ENCODE data around the gene MLYCD.

Gene MLYCD

GRCh38 chr16:83957296-83957855 is 58.5 kb downstream of the MLYCD start:
- no peaks in the 10 kb centered on the region for H3K79me2 ChIP-seq (ENCODE audit: insufficient read depth, low read length)
- H2AFZ ChIP-seq (ENCODE audit: low read length) = no peak overlapping the region
- H3K9me2 ChIP-seq (ENCODE audit: low read depth, low read length) = no peaks in the 10 kb centered on the region
- no peaks in the 10 kb centered on the region for H3K36me3 ChIP-seq (ENCODE audit: insufficient read depth, low read length)
- no peaks in the 10 kb centered on the region for H3F3A ChIP-seq (ENCODE audit: insufficient read depth, low read length)
- H4K20me1 ChIP-seq (ENCODE audit: insufficient read depth, low read length) = no peaks in the 10 kb centered on the region
- H3K27me3 ChIP-seq (ENCODE audit: insufficient read depth, low read length) = 0 out of 2 replicates have a peak, but pooled peaks cover 5% of the 10 kb centered on the region
- no peaks in the 10 kb centered on the region for H3K9me3 ChIP-seq (ENCODE audit: low read length)
- no peak overlapping the region for H3K27ac ChIP-seq (ENCODE audit: low read depth, low read length, poor library complexity, severe bottlenecking)
- H3K9ac ChIP-seq (ENCODE audit: low read length) = no peak overlapping the region
- no peak overlapping the region for H3K4me3 ChIP-seq (ENCODE audit: low read depth, low read length, poor library complexity, severe bottlenecking)
- no peak overlapping the region for H3K4me2 ChIP-seq (ENCODE audit: low read length)
- H3K4me1 ChIP-seq (ENCODE audit: insufficient read depth, low read length, severe bottlenecking) = peaks cover 3% of the 10 kb centered on the region
- no peak for TF ChIP-seq EZH2 (IDR thresholded peaks at IDR 0.05; ENCODE audit: borderline replicate concordance, low read length)
- no peak for TF ChIP-seq CTCF (IDR thresholded peaks at IDR 0.05; ENCODE audit: low read length)

DNA sequence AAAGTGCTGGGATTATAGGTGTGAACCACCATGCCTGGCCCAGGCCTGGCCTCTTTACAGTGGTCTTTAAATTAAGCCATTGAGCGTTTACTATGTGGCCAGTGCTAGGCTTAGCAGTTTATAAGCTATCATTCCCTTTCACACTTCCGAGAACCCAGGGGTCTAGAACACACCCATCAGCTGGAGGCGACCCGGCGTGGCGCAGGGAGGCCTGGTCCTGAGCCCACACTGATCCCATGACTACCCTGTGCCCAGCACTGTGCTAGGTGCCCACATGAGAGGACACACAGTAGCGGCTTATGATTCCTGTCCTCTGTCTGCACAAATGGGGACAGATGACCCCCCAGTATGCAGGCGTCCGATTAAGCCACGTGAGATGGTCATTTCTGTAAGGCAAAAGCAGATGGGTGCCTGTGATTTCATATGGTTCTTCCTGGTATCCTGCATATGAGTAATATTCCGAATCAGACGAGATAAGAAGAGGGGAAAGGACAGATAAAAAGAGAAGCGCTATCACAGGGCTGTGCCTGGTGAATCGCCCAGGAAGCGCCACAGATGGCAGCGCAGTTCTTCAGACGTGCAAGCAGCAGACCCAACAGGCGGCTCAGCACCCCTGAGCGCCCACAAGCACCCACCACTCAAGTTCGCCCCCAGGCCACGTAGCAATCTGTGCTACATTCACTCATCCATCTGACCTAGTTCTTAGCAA is 59.4 kb downstream of the MLYCD start:
- H3K9me2 ChIP-seq (ENCODE audit: low read depth, low read length) = no peaks in the 10 kb centered on the region
- no peak overlapping the region for H3K9ac ChIP-seq (ENCODE audit: low read length)
- no peak overlapping the region for H3K4me3 ChIP-seq (ENCODE audit: low read depth, low read length, poor library complexity, severe bottlenecking)
- H3K27ac ChIP-seq (ENCODE audit: low read depth, low read length, poor library complexity, severe bottlenecking) = no peak overlapping the region
- H3K4me2 ChIP-seq (ENCODE audit: low read length) = no peak overlapping the region
- peaks cover 11% of the 10 kb centered on the region; the same call in 1 of the 2 replicates for H3K27me3 ChIP-seq (ENCODE audit: insufficient read depth, low read length)
- H3K4me1 ChIP-seq (ENCODE audit: insufficient read depth, low read length, severe bottlenecking) = peaks cover under 1% of the 10 kb centered on the region
- H3K79me2 ChIP-seq (ENCODE audit: insufficient read depth, low read length) = no peaks in the 10 kb centered on the region
- H3K36me3 ChIP-seq (ENCODE audit: insufficient read depth, low read length) = no peaks in the 10 kb centered on the region
- TF ChIP-seq EZH2 (IDR thresholded peaks at IDR 0.05; ENCODE audit: borderline replicate concordance, low read length) (no peak), CTCF (IDR thresholded peaks at IDR 0.05; ENCODE audit: low read length) (no peak)
- no peaks in the 10 kb centered on the region for H3F3A ChIP-seq (ENCODE audit: insufficient read depth, low read length)
- no peaks in the 10 kb centered on the region for H3K9me3 ChIP-seq (ENCODE audit: low read length)
- H2AFZ ChIP-seq (ENCODE audit: low read length) = no peak overlapping the region
- H4K20me1 ChIP-seq (ENCODE audit: insufficient read depth, low read length) = no peaks in the 10 kb centered on the region

- Histone ChIP-seq H3K4me1 (ENCODE audit: insufficient read depth, low read length, severe bottlenecking) (no peaks in the 10 kb centered on the region), H3K9me3 (ENCODE audit: low read length) (no peaks in the 10 kb centered on the region), H2AFZ (ENCODE audit: low read length) (no peak overlapping the region), H3K79me2 (ENCODE audit: insufficient read depth, low read length) (no peaks in the 10 kb centered on the region), H3K4me2 (ENCODE audit: low read length) (no peak overlapping the region), H3K27me3 (ENCODE audit: insufficient read depth, low read length) (peaks cover 13% of the 10 kb centered on the region; the same call in 1 of the 2 replicates), H3K27ac (ENCODE audit: low read depth, low read length, poor library complexity, severe bottlenecking) (no peak overlapping the region), H3F3A (ENCODE audit: insufficient read depth, low read length) (no peaks in the 10 kb centered on the region), H3K36me3 (ENCODE audit: insufficient read depth, low read length) (no peaks in the 10 kb centered on the region), H3K9ac (ENCODE audit: low read length) (no peak overlapping the region), H4K20me1 (ENCODE audit: insufficient read depth, low read length) (no peaks in the 10 kb centered on the region), H3K4me3 (ENCODE audit: low read depth, low read length, poor library complexity, severe bottlenecking) (no peak overlapping the region), H3K9me2 (ENCODE audit: low read depth, low read length) (no peaks in the 10 kb centered on the region)
- TF ChIP-seq EZH2 (IDR thresholded peaks at IDR 0.05; ENCODE audit: borderline replicate concordance, low read length) = no peak
- TF ChIP-seq CTCF (IDR thresholded peaks at IDR 0.05; ENCODE audit: low read length) = no peak
These were observed 60.1 kb downstream of the MLYCD start for GRCh38 chr16:83958846-83959565.
